ENCODE data around the gene TET3.
"Not testable (repeated sequence)": the region's sequence is repeated elsewhere in the genome, so short reads cannot be mapped to it uniquely, and the experiment has no call there.

Gene TET3

DNA sequence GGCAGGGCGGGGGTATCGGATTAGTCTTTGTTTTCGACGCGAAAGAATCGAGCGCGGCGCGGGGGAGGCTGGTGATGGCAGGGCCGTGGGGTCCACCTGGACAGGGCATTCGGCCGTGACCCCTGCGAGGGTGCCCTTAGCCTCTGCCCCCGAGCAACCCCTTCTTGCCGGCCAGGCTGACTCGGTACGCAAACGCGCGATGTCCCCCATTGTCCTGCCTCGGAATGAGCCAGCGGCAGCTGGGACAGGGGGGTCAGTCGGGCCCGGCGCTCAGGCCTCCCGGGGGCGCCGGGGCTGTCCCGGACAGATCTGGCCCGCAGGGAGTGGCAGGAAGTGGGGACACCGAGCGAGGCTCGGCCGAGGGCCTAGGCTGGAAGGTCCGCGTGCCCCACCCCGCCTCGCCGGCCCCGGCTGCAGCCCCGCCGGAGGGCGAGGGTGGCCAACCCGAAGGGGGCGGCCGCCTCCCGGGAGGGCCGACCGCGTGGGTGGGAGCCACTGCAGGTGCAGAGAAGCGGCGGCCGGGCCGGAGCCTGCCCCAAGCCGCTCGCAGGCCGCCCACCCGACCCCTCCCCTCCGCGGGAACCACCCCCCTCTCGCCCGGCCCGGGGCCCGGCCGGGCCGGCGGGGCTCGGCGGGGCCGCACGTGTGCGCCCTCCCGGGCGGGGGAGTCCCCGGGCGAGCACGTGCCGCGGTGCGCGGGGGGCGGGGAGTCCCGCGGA lies at the start of gene TET3:
TET3 (plus strand) TSS at position 708 of the 719 bp plus-strand sequence. CDS start 1,494 bp downstream, outside the sequence.
- peak; percentile 73 for DNase-seq

DNA sequence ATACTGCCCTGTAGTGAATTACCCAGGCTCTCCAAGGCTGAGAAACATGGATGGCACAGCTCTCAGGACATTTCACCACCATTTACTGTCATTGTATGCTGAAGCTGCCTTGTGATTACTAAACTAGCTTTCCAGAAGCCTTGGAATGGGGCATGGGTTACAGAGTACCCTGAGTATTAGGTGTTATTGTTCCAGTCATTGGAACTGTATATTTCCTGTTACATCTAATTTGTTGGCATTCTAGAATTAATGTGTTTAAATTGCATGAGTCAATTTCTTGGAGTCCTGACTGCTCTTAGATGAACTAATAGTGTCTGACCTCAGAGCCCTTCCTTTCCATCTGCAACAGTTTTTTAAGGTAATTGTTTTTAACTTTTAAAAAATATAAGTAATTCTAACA lies 49.1 kb upstream of the TET3 start:
- DNase-seq, result no peak

DNA sequence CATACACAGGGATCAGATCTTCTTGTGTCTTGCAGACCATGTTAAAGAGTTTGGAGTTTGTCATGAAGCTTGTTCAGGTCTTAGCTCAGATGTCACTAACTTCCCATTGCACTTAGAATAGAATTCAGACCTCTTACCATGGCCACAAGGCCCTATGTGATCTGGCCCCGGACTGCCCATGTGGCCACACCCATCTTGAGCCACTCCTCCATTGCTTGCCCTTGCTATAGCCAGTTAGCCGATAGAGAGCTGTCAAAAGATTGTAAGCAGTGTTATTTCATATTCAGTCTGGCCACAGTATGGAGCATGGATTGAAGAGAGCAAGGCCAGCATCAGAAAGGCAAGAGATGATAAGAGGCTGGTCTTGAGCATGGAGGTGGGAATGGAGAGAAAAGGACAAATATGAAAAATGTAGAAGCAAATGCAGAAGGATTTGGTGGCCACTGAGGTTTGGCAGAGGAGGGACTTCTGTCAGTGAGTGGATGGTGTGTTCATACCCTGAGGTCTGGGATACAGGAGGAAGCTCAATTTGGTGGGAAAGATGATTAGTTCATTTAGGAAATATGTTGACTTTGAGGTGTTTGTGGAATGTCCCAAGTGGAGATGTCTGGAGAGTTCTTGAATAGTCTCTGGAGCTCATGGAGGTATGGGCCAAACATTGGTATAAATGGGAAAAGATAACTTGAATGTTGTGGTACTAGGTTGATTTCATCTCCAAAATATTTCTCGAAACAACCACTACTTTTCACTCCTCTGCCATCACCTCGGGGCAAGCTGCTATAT lies 47.4 kb upstream of the TET3 start:
- DNase-seq, result no peak

DNA sequence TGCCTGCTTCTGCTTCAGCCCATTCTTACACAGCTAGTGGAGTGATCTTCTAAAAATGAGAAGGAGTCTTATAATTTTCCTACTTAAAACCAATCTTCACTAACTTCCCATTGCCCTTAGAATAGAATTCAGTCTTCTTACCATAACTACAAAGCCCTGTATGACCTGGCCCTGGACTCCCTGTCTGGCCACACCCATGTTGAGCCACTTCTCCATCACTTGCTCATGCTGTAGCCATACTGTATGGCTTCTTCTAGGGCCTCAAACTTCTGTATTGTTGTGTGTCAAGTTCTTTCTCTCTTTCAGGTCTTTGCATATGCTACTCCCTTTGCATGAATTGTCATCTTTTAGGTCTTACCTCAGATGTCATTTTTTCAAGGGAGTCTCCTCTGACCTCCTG lies 46.8 kb upstream of the TET3 start:
- no peak for DNase-seq

DNA sequence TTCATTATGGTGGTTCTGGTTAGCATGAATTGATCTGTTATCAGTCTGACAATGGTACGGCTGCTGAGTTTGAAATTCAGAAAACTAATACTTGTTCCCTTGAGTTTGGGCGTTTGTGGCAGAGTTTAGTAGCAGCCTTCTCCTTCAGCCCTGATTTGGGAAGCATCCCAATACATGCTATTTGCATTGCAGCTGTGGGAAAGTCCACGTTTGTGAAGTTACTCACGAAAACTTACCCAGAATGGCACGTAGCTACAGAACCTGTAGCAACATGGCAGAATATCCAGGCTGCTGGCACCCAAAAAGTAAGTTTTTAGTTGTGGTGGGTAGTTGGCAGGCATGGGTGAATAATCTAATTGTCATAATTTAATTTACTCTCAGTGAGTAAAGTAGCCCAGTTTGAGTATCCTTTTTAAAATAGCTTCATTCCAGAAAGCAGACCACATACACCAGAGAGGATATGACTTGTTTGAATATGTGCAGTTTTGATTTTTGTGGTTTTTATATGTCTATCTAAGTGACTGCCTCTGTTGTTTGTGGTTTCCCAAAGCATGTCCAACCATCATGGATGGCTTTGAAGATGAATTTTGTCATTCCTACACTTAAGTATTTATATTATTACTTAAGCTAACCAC lies 45.9 kb upstream of the TET3 start:
- no peak for DNase-seq

DNA sequence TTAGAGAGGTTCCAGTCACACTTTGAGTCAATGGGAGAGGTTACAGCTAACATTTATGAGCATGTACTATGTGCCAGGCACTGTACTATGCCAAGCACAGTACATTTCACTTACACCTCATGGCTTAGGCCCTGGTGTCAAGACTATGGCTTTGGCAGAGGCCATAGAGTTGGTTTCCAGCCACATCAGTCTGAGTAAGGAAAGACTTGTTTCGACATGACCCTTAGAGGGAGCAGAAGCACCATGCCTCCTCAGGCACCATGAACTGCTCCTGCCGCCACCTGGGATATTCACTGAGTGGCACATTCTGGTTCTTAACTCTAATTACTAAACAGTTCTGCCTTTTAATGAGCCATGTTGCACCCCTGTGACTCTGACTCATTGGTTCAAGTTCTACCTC lies 45.3 kb upstream of the TET3 start:
- peak; percentile 41 for DNase-seq

DNA sequence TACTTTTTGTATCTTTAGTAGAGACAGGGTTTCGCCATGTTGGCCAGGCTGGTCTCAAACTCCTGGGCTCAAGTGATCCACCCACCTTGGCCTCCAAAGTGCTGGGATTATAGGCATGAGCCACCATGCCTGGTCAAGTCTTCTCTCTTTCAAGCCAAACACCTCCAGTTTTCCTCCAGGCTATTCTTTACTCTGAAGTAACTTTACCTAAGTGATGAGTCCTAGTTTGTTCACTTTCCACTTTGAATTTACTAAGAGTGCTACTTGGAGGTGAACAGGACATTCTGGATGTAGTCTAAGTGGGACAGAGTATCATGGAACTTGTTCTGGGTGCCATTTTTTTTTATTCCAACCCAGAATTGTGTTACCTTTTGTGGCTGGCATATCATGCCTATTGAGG lies 44.6 kb upstream of the TET3 start:
- DNase-seq, result not testable (repeated sequence)

DNA sequence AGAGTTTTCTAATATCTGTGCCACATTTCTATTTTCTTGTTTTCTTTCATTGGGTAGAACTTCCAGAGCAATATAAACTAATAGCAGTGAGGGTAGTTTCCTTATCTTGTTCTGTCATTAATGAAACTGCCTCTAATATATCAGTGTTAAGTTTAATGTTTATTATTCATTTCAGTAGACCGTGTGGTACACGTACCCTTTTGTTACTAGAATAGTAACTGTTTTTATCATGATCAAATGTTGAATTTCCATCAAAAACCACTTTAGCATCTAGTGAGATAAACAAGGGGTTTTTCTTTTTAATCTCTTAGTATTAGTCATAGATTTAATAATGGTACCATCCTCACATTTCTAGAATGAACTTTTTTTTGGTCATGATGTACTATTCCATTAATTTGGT lies 42.0 kb upstream of the TET3 start:
- no peak for DNase-seq

DNA sequence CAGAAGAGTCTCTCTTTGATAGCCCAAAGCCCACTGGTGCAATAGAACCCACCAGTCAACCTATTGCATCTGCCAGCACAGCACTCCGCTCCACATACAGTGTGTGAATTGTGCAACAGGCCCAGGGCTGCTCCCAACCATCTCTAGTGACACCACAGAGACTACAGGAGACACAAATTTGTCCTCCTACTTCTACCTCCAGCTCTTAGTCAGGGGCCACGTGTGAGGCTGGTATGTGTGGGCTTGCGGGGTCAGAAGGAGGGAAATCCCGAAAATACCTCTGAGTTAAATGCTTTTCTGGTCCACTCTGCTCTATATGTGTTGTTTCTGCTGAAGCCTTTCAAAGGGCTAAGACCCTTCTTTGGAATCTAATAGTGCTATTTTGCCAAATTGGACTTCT lies 40.0 kb upstream of the TET3 start:
- DNase-seq, result peak; percentile 63

DNA sequence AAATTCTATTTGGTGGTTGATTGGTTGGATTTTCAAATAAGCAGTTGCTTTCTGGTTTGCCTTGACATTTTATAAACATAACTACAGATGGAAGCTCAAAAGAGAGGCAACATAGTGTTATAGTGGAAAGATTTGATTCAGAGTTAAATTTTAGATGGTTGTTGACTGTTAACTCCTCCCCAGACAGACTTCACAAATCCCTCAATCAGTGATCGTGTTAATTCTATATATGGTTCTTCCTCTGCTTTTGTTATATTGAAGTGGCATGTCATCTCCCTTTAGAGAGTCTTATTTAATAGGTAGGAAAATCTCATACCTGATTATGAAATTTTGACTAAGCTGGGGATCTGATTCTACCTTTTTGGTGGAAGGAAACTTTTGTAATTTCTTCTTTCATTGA lies 38.5 kb upstream of the TET3 start:
- DNase-seq, result no peak

DNA sequence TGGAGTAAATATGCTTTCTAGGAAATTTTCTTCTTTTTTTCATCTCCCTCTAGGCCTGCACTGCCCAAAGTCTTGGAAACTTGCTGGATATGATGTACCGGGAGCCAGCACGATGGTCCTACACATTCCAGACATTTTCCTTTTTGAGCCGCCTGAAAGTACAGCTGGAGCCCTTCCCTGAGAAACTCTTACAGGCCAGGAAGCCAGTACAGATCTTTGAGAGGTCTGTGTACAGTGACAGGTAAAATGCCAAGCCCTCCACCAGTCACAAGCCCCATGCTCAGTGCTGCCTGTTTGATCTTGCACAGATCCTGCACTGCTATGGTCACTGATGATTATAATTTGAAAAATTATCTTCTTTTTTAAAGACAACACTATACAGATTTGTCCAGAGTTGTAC lies 38.0 kb upstream of the TET3 start:
- DNase-seq, result no peak

DNA sequence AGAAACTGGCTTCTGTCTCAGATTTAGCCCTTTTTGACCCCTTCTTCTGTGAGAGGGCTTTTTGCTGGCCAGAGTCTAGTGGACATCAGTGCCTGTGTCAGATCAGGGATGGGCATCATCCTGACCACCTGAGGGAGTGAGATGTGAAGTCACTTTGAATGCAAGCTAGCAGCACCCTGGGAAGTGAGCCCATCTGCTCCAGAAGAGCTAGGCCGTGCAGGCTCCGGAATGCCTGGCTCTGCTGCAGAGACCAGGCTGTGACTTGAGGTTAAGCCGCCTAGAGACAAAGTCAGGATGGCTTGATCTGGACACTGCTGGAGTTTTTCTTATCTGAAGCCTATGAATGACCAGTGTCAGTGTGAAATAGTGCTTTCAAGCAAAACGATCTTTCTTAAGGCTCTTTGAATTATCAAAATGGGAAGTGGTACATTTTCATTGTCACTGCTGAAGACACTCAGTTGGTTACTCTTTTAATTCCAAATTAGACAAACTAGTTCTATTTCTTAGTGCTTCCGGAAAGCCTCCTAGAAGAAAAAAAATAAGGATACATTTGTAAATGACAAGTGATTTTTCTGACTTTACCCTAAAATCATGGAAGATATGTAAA lies 37.2 kb upstream of the TET3 start:
- DNase-seq, result no peak

DNA sequence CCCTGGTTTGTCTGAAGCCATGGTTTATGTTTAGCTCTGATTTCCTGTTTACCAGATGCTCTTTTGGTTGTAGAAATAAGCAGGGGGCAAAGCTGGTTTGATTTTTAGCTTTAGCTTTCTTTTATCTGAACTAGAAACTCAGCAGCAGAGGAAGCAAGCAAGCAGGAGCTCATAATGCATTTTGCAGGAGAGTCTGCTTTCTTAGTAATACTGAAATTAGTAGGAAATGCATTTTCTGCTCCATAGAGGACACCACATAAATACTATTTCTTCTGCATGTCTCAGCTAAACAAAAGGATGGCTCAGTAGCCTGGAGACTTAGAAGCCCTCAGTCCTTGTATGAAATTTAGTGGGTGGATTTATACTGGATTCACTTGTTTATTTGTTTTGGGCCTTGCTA lies 34.9 kb upstream of the TET3 start:
- DNase-seq, result no peak

DNA sequence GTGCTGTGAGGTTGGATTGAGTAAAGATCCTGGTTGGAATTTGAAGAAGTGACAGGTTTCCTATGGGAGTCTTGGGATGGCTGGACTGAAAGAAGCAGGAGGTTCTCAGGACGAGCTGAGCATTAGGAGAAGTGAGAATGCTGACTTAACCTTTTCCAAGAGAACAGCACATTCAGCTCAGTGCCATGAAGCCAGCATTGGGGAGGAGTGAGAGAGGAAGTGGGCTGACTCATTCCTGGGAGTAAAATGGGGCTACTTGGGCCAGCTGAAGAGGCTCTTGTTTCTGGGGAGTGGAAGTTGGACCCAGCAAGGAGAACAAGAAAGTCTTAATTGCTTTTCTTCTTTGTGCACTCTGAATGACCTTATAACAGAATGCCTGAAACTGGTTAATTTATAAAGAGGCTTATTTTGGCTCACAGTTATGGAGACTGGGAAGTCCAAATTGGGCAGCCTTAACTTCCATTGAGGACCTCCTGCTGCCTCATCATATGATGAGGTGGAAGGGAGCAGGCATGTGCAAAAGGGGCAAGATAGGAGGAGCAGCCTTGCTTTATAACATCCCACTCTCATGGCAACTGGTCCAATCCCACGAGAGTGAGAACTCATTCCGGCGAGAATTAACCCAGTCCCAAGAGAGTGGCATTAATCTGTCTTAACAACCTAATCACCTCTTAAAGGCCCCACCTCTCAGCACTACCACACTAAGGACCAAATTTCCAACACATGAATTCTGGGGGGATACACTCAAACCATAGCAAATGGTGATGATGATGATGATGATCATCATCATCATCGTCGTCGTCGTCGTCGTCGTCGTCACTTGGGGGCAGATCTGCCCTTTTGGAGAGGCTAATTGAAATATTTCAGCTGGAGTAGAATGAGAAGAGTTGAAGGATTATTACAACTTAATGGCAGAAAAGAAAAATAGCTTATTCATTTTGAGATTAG lies 31.9 kb upstream of the TET3 start:
- no peak for DNase-seq

DNA sequence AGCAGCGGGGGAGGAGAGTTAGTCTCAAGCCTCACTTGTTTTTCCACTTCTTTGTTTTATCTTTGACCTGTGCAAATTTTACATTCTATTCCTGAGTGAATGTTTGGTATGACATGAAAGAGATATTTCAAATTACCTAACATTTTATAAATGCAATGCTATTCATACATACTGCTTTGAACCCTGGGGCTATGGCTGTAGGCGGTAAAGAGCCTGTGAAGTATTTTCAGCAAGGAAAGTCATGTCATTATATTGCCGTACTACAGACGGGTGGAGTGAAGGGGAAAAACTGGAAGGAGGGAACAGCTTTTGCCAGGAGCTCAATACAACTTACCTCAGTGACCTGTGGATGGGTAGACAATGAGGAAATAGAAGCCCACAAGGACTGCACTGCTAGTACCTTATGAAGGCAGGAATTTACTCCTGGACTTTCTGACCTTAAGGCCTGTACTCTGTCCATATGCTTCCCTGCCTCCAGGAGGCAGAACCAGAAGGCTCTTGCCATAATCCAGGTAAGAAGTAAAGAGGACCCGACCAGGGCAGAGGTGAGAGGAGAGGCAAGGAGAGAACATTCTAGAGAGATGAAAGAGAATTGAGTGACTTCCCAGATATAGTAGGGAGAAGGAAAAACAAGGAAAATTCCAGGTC lies 28.4 kb upstream of the TET3 start:
- no peak for DNase-seq

DNA sequence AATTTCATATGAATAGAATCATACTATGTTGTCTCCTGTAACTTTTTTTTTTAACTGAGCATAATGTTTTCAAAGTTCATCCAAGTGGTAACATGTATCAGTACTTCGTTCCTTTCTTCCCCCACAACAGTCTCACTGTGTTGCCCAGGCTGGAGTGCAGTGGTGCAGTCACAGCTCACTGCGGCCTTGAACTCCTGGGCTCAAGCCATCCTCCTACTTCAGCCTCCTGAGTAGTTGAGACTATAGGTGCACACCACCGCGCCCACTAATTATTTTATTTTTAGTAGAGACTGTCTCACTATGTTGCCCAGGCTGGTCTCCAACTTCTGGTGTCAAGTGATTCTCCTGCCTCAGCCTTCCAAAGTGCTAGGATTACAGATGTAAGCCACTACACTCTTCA lies 23.4 kb upstream of the TET3 start:
- DNase-seq, result no peak

DNA sequence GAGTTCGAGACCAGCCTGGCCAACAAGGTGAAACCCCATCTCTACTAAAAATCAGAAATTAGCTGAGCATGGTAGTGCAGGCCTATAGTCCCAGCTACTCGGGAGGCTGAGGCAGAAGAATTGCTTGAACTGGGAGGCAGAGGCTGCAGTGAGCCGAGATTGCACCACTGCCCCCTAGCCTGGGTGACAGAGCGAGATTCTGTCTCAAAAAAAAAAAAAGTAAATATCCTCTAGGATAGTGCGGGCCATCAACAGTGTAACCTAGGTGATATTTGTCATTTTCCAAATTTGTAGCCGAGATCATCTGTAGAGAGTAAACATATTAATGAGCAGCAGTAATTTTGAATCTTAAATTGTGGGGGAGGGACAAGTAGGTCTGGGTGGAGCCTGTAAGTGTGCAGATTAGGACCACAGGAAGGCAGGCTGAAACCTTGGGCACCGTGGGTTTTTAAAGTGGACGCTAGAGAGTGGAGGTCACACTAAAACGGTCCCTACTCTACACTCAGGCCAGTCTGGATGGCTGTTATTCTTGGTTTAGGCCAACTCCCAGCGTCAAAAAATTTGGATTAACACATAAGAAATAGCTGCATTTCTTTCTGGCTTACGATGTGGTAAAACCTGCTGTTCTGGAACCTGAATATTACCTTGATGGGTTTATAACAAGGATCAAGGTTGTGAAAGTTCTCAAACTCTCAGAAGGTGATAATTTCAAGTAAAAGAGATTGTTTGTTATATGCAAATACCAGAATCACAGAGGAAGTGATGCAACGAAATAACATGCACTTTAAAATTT lies 22.7 kb upstream of the TET3 start:
- no peak for DNase-seq

DNA sequence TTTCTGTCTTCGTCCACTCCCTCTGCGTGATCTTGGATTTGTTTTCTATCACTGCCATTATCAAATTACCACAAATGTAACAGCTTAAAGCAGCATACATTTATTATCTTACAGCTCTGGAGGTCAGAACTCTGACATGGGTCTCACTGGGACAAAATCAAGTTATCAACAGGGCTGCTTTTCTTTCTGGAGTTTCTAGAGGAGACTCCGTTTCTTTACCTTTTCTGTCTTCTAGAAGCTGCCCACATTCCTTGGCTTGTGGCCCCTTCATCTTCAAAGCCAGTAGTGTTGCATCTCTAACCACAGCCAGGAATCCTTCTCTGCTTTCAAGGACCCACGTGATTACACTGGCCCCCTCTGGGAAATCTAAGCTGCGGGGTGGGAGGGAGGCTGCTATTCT lies 21.9 kb upstream of the TET3 start:
- DNase-seq, result no peak

DNA sequence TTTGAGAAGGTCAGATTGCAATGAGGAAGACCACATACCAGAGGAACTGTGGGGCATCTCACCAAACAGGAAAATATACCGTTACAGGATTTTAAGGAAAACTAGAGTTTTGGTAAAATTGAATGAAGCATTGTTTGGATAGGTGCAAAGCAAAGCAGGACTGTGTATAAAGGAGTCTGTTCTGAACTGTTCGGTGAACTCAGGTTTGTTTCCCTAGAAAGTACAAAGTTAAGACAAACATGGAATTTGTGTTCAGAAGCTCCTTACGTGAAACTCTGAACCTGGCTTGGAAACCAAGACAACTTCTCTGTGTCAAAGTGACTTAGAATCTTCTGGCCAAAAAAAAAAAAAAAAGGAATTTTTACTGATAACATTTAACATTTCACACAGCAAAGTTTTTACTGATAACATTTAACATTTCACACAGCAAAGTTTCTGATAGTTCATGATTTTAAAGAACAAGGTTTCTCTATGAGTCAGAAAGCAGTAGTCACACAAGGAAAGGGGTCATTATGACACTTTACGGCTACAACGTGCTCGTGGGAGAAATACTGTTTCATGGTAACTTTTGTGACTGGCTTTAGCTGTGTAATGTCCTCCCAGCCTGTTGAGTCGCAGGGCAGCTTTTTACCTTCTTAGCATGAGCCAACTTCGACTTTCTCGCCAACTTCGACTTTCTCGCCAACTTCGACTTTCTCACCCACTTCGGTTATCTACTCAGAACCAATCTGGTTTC lies 21.2 kb upstream of the TET3 start:
- peak; percentile 67 for DNase-seq

DNA sequence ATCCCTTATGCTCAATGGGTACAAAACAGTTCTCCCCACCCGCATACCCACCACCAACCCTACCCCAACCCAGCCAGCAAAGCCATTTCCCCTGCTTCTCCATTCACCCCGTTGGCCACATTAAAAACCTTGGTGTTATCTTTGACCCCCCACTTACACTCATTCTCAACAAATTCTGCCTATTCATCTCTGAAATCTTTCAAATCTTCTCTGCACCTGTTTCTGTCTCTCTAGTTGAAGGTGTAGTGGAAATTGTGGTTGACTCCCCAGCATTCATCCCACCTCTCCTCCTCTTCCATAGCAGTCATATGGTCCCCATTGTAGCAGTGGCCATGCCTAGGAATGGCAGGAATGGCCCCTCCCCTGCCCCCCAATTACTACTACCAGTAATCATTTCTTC lies 20.5 kb upstream of the TET3 start:
- no peak for DNase-seq
